SK-N-SH treated with all-trans-retinoic acid at 6 μM for 48 hours (cell line): ENCODE measurements around the gene ID3.

Experiments used
- ISL1 ChIP-seq: fragments of 250-450 bp; sonication (Bioruptor Pico); IDR thresholded peaks from 2 replicates; pipeline ENCODE4 v2.1.2; 2022; ENCODE audit warnings: mild to moderate bottlenecking, moderate library complexity
- RARB ChIP-seq: fragments of 250-450 bp; sonication (Bioruptor Pico); IDR thresholded peaks from 2 replicates; pipeline ENCODE4 v1.8.0; 2021; ENCODE audit warnings: mild to moderate bottlenecking, moderate library complexity
- TCF4 ChIP-seq: fragments of 250-450 bp; sonication (Bioruptor Pico); IDR thresholded peaks from 2 replicates; pipeline ENCODE4 v1.8.0; 2021; ENCODE audit warnings: mild to moderate bottlenecking, moderate library complexity, borderline replicate concordance
- TOX ChIP-seq: fragments of 250-450 bp; sonication (Bioruptor Pico); IDR thresholded peaks from 2 replicates; pipeline ENCODE4 v1.8.0; 2021; ENCODE audit warnings: mild to moderate bottlenecking, moderate library complexity, borderline replicate concordance
- ZFP3 ChIP-seq: fragments of 250-450 bp; sonication (Bioruptor Pico); IDR thresholded peaks from 2 replicates; pipeline ENCODE4 v1.5.0; 2020; ENCODE audit warnings: mild to moderate bottlenecking, moderate library complexity
- ZNF70 ChIP-seq: fragments of 450-650 bp; formaldehyde crosslinking; IDR thresholded peaks from 2 replicates; pipeline ENCODE4 v1.5.0; 2020; ENCODE audit warnings: mild to moderate bottlenecking, moderate library complexity
- TF ChIP-seq, protein P1 (sequence below): fragments of 250-450 bp; sonication (Bioruptor Pico); IDR thresholded peaks from 2 replicates; pipeline ENCODE4 v1.5.1; 2021; ENCODE audit warnings: mild to moderate bottlenecking, moderate library complexity
- TF ChIP-seq, protein P2 (sequence below): fragments of 250-450 bp; sonication (Bioruptor Pico); IDR thresholded peaks from 2 replicates; pipeline ENCODE4 v1.5.1; 2020; ENCODE audit warnings: low read depth, mild to moderate bottlenecking, moderate library complexity
- TF ChIP-seq, protein P3 (sequence below): fragments of 250-450 bp; sonication (Bioruptor Pico); IDR thresholded peaks from 2 replicates; pipeline ENCODE4 v1.8.0; 2020; ENCODE audit warnings: mild to moderate bottlenecking, moderate library complexity, borderline replicate concordance

DNA sequence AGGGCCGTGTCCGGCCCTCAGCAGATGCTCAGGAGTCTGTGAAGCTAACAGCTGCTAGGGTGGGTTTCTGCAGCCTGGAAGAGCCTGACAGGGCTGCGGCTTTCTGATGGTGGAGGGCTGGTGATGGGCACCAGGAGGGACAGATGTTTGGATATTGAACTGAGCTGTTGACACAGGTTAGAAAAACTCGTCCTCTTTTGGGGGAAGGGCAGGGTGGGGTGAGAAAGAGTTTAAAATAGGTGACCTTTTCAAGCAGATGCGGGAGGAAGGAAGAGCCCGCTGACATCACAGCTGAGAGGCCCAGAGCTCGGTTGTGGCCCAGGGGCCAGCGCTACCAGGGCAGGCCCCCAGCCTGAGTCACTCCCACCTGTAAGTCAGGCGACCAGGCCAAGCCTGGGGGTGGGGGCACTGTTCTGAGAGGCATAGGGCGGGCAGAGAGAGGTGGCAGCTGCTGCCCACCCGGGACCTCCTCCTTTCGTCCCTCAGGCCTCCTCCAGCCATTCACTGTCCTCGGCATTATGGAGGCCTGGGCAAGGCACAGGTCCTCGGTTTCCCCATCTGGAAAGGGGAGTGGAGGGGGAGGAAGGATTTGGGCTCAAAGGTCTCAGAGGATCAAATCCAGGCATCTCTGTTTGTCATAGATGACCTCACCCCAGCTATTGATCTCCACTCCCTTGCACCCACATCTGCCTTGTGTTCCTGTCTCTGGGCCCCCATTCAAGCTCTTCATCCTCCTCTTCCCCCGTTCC lies 32.3 kb upstream of the ID3 start:
- TF ChIP-seq, protein P1, sequence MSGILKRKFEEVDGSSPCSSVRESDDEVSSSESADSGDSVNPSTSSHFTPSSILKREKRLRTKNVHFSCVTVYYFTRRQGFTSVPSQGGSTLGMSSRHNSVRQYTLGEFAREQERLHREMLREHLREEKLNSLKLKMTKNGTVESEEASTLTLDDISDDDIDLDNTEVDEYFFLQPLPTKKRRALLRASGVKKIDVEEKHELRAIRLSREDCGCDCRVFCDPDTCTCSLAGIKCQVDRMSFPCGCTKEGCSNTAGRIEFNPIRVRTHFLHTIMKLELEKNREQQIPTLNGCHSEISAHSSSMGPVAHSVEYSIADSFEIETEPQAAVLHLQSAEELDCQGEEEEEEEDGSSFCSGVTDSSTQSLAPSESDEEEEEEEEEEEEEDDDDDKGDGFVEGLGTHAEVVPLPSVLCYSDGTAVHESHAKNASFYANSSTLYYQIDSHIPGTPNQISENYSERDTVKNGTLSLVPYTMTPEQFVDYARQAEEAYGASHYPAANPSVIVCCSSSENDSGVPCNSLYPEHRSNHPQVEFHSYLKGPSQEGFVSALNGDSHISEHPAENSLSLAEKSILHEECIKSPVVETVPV (CRISPR knock-in tag): no peak
- TF ChIP-seq, protein P2, sequence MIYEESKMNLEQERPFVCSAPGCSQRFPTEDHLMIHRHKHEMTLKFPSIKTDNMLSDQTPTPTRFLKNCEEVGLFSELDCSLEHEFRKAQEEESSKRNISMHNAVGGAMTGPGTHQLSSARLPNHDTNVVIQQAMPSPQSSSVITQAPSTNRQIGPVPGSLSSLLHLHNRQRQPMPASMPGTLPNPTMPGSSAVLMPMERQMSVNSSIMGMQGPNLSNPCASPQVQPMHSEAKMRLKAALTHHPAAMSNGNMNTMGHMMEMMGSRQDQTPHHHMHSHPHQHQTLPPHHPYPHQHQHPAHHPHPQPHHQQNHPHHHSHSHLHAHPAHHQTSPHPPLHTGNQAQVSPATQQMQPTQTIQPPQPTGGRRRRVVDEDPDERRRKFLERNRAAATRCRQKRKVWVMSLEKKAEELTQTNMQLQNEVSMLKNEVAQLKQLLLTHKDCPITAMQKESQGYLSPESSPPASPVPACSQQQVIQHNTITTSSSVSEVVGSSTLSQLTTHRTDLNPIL (CRISPR knock-in tag): no peak
- TF ChIP-seq ISL1 (CRISPR knock-in tag) (no peak), RARB (no peak), TCF4 (CRISPR knock-in tag) (no peak), ZFP3 (CRISPR knock-in tag) (no peak), ZNF70 (CRISPR knock-in tag) (no peak), TOX (CRISPR knock-in tag) (no peak)
- TF ChIP-seq, protein P3, sequence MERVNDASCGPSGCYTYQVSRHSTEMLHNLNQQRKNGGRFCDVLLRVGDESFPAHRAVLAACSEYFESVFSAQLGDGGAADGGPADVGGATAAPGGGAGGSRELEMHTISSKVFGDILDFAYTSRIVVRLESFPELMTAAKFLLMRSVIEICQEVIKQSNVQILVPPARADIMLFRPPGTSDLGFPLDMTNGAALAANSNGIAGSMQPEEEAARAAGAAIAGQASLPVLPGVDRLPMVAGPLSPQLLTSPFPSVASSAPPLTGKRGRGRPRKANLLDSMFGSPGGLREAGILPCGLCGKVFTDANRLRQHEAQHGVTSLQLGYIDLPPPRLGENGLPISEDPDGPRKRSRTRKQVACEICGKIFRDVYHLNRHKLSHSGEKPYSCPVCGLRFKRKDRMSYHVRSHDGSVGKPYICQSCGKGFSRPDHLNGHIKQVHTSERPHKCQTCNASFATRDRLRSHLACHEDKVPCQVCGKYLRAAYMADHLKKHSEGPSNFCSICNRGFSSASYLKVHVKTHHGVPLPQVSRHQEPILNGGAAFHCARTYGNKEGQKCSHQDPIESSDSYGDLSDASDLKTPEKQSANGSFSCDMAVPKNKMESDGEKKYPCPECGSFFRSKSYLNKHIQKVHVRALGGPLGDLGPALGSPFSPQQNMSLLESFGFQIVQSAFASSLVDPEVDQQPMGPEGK (CRISPR knock-in tag): no peak
